Esophagus muscularis mucosa (tissue), 3 donors: ENCODE measurements around the gene AFTPH.

Experiments used
- EP300 ChIP-seq: sonication (generic); formaldehyde crosslinking; IDR thresholded peaks from one replicate; pipeline ENCODE4 v1.6.1; 2017; ENCODE audit warnings: antibody characterized with exemption
- TF ChIP-seq, protein P1 (sequence below), 3 experiments: fragments of 200-600 bp in 2 of 3; fragments of 450-650 bp in 1 of 3; sonication (generic) in 2 of 3; IDR thresholded peaks; one replicate each; pipeline ENCODE4 v1.5.1; 2017 to 2019; ENCODE audit warnings: antibody characterized with exemption in 3 of 3, mild to moderate bottlenecking in 2 of 3, moderate library complexity in 1 of 3

DNA sequence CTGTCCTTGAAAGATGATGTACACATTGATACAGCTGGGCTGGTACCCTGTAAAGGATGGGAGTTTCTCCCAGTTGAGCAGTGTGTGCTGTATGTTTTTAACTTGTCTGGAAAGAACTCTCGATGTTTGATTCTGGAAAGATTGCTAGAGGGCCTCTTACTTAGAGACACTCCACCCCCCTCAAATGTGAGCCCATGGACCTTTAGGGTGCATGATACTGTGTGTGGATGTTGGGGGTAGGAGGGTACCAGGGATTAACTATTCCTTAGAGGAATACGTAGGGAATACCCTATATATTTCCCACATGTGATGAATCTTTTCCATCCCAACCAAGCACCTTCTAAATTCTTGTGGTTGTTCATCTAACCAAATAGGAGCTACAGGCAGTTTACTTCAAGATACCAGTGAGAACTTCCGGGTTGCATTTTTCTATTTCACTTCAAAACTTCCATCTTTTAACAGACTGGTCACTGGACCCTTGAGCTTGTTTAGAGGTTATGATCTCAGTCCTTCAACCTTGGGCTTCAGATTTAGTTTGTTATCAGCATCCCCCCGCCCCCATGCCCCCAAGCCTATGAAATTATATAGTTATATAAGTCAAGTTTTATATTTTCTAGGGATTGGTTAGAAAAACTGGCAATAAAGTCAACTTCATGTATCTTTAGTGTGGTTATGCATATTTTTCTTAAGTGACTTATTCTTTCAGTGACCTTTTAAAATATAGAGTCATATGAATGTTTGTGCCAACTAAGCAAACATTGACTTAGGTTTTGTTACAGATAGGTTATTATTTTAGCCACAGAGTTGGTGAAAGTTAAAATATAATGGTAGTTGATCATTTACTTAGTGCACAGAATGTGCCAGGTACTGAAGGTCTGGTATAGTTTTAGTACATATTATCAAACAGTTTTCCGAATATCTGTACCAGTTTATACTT, 18.2 kb downstream of the AFTPH start:
- TF ChIP-seq, protein P1, sequence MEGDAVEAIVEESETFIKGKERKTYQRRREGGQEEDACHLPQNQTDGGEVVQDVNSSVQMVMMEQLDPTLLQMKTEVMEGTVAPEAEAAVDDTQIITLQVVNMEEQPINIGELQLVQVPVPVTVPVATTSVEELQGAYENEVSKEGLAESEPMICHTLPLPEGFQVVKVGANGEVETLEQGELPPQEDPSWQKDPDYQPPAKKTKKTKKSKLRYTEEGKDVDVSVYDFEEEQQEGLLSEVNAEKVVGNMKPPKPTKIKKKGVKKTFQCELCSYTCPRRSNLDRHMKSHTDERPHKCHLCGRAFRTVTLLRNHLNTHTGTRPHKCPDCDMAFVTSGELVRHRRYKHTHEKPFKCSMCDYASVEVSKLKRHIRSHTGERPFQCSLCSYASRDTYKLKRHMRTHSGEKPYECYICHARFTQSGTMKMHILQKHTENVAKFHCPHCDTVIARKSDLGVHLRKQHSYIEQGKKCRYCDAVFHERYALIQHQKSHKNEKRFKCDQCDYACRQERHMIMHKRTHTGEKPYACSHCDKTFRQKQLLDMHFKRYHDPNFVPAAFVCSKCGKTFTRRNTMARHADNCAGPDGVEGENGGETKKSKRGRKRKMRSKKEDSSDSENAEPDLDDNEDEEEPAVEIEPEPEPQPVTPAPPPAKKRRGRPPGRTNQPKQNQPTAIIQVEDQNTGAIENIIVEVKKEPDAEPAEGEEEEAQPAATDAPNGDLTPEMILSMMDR (IDR thresholded peaks at IDR 0.05) = no peak
- no peak for TF ChIP-seq EP300
